Nephron progenitor cell (in vitro differentiated cells): ENCODE data around the gene CLNK.

Experiments
- DNase-seq: peaks from one replicate; pipeline ENCODE4 v3.0.0; 2021
- H3K27ac Mint-ChIP-seq: 2 replicates; pipeline ENCODE4 v1.8.0; 2021; ENCODE audit warnings: mild to moderate bottlenecking, moderate library complexity, mixed read lengths
- H3K27me3 Mint-ChIP-seq: 2 replicates; pipeline ENCODE4 v1.8.0; 2021; ENCODE audit warnings: mild to moderate bottlenecking, low read depth, mixed read lengths; ENCODE audit not compliant: poor library complexity
- H3K36me3 Mint-ChIP-seq: 2 replicates; pipeline ENCODE4 v1.8.0; 2021; ENCODE audit warnings: low read depth, mixed read lengths
- H3K4me1 Mint-ChIP-seq: 2 replicates; pipeline ENCODE4 v1.8.0; 2021; ENCODE audit warnings: mixed read lengths
- H3K4me3 Mint-ChIP-seq: 2 replicates; pipeline ENCODE4 v1.8.0; 2021; ENCODE audit warnings: mild to moderate bottlenecking, moderate library complexity, mixed read lengths
- H3K9me3 Mint-ChIP-seq: 2 replicates; pipeline ENCODE4 v1.8.0; 2021; ENCODE audit warnings: mild to moderate bottlenecking, moderate library complexity, mixed read lengths
- TF ChIP-seq, protein P1 (sequence below): fragments of 200-600 bp; sonication (generic); IDR thresholded peaks from 2 replicates; pipeline ENCODE4 v1.5.0; 2021; ENCODE audit warnings: antibody characterized with exemption

Gene CLNK

DNA sequence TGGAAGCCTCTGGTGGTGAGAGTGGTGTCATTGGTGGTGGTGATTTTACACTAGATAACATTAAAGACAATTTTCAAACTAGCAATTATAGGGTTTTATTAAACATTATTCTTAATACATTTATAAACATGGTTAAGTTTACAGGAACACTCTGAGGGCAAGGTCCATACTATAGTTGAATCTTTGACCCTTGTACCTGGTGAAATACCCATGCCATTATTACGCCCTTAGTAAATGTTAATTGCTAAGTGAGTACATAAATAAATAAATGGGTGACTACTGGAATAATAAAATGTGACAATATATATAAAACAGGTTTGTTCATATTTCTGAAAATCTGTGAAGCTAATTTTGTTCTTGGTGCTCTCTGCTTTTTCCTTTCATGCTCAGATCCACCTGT is 13.6 kb upstream of the CLNK start:
- peaks cover 9% of the 10 kb centered on the region for H3K9me3 Mint-ChIP-seq
- H3K27me3 Mint-ChIP-seq = no peaks in the 10 kb centered on the region
- H3K4me1 Mint-ChIP-seq = no peaks in the 10 kb centered on the region
- TF ChIP-seq, protein P1, sequence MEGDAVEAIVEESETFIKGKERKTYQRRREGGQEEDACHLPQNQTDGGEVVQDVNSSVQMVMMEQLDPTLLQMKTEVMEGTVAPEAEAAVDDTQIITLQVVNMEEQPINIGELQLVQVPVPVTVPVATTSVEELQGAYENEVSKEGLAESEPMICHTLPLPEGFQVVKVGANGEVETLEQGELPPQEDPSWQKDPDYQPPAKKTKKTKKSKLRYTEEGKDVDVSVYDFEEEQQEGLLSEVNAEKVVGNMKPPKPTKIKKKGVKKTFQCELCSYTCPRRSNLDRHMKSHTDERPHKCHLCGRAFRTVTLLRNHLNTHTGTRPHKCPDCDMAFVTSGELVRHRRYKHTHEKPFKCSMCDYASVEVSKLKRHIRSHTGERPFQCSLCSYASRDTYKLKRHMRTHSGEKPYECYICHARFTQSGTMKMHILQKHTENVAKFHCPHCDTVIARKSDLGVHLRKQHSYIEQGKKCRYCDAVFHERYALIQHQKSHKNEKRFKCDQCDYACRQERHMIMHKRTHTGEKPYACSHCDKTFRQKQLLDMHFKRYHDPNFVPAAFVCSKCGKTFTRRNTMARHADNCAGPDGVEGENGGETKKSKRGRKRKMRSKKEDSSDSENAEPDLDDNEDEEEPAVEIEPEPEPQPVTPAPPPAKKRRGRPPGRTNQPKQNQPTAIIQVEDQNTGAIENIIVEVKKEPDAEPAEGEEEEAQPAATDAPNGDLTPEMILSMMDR = no peak
- no peak overlapping the region for H3K27ac Mint-ChIP-seq
- DNase-seq = no peak
- no peaks in the 10 kb centered on the region for H3K36me3 Mint-ChIP-seq
- H3K4me3 Mint-ChIP-seq = no peak overlapping the region

GRCh38 chr4:10697086-10697485 is 12.5 kb upstream of the CLNK start:
- Mint-ChIP-seq H3K27ac (no peak overlapping the region), H3K4me3 (no peak overlapping the region), H3K9me3 (peaks cover 12% of the 10 kb centered on the region), H3K27me3 (no peaks in the 10 kb centered on the region), H3K36me3 (no peaks in the 10 kb centered on the region), H3K4me1 (peaks cover 3% of the 10 kb centered on the region)
- DNase-seq = no peak
- TF ChIP-seq, protein P1 = no peak

- H3K9me3 Mint-ChIP-seq = peaks cover 12% of the 10 kb centered on the region
- DNase-seq = no peak
- TF ChIP-seq, protein P1 = no peak
- no peak overlapping the region for H3K27ac Mint-ChIP-seq
- peaks cover 9% of the 10 kb centered on the region for H3K4me1 Mint-ChIP-seq
- no peaks in the 10 kb centered on the region for H3K36me3 Mint-ChIP-seq
- H3K4me3 Mint-ChIP-seq = no peak overlapping the region
- no peaks in the 10 kb centered on the region for H3K27me3 Mint-ChIP-seq
These were observed 11.7 kb upstream of the CLNK start for GRCh38 chr4:10696253-10696652.

GRCh38 chr4:10694828-10695209 is 10.3 kb upstream of the CLNK start:
- peaks cover 14% of the 10 kb centered on the region for H3K4me1 Mint-ChIP-seq
- TF ChIP-seq, protein P1 = no peak
- no peak overlapping the region for H3K4me3 Mint-ChIP-seq
- peaks cover 12% of the 10 kb centered on the region for H3K9me3 Mint-ChIP-seq
- H3K27me3 Mint-ChIP-seq = peaks cover 5% of the 10 kb centered on the region
- no peak for DNase-seq
- H3K36me3 Mint-ChIP-seq = no peaks in the 10 kb centered on the region
- no peak overlapping the region for H3K27ac Mint-ChIP-seq

GRCh38 chr4:10694151-10694827 is 9.7 kb upstream of the CLNK start:
- TF ChIP-seq, protein P1 = no peak
- Mint-ChIP-seq H3K27ac (no peak overlapping the region), H3K4me3 (no peak overlapping the region), H3K9me3 (peaks cover 12% of the 10 kb centered on the region), H3K36me3 (no peaks in the 10 kb centered on the region), H3K27me3 (peaks cover 5% of the 10 kb centered on the region), H3K4me1 (peaks cover 16% of the 10 kb centered on the region)
- DNase-seq = no peak

DNA sequence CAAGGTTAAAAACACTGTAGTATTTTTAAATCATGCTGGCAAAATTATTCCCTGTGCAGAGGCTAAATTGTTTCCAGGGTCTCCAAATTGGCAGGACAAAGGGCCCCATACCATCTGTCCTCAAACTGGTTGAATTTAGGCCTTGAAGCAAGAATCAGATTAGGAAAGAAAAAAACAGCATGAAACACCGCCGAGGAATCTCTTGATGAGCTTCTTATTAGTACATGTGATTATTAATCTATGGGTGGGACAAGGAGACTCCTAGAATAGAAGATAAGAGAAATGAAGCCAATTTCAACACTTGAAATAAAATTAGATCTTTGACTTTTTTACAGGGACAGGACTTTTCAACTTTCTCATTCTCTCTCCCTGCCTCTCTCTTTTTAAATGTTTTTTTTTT is 7.1 kb upstream of the CLNK start:
- TF ChIP-seq, protein P1 = no peak
- no peak for DNase-seq
- Mint-ChIP-seq H3K9me3 (peaks cover 4% of the 10 kb centered on the region), H3K36me3 (no peaks in the 10 kb centered on the region), H3K4me3 (no peak overlapping the region), H3K27me3 (peaks cover 5% of the 10 kb centered on the region), H3K27ac (no peak overlapping the region), H3K4me1 (peaks cover 16% of the 10 kb centered on the region)
